MV-4-11 (cell line): Measurements from ENCODE around the gene PEAR1.

Source experiments
- DNase-seq: peaks from one replicate; lab custom pipeline; 2025; lab: John Stamatoyannopoulos, UW

Gene PEAR1

GRCh38 chr1:156939786-156940334 lies 46.3 kb downstream of the PEAR1 start:
- no peak for DNase-seq

- DNase-seq, result no peak
Observed at GRCh38 chr1:156941675-156942074, 48.2 kb downstream of the PEAR1 start.

DNA sequence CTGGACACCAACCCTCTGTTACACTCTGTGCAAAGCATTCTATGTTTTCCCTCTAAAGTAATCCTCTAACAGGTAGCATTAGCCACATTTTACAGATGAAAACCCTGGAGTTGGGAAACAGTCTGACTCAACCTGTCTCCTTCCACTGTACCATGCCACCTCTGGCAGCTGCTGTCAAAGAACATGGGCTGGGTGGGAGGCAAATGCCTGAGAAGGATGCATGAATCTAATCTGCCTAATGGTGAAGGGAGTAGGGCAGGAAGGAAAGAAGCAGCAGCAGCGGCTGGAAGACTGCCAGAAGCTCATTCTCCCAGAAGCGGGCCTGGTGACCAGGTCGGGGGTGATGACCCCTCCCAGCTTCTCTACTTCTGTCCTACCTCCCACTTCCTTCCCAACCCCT lies 48.7 kb downstream of the PEAR1 start:
- no peak for DNase-seq

GRCh38 chr1:156942576-156942975 lies 49.1 kb downstream of the PEAR1 start:
- DNase-seq, result no peak

- no peak for DNase-seq
Observed at GRCh38 chr1:156943756-156944155, 50.2 kb downstream of the PEAR1 start.

- no peak for DNase-seq
Observed at GRCh38 chr1:156944268-156944667, 50.8 kb downstream of the PEAR1 start.

GRCh38 chr1:156944848-156945247 lies 51.3 kb downstream of the PEAR1 start:
- DNase-seq, result no peak

DNA sequence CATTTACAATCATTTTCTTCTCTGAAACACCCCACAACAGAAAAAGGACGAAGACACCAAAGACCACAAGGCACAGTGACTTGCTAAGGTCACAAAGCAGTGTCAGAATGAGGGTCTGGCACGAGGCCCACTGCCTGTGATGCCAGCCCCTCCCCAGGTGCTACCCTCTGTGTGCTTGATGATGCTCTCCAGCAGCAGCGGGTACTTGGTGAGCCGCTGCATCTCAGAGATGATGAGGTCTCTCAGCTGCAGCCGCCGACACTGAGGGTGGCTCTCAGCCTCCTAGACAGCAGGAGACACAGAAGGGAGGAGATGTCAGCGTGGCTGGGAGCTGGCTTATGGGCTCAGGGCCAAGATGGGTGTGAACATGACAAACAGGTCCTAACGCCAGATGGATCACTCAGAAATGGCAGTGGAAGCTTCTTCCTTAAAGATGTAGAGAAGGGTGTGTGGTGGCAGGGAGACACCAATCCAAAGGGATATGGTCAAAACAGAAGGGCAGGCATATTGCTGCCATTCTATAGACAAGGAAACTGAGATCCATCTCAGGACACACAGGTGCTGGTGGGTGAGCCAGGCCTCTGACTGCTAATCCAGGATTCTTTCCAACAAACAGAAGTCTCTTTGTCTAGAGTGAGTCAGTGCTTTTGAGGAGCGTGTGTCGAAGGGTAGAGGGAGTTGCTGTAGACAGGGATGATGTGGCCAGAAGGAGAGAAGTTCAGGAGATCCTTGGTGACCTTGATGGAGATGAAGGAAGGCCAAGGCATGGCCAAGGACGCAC lies 52.6 kb downstream of the PEAR1 start:
- no peak for DNase-seq

- no peak for DNase-seq
Observed at GRCh38 chr1:156947127-156947526, 53.6 kb downstream of the PEAR1 start.

DNA sequence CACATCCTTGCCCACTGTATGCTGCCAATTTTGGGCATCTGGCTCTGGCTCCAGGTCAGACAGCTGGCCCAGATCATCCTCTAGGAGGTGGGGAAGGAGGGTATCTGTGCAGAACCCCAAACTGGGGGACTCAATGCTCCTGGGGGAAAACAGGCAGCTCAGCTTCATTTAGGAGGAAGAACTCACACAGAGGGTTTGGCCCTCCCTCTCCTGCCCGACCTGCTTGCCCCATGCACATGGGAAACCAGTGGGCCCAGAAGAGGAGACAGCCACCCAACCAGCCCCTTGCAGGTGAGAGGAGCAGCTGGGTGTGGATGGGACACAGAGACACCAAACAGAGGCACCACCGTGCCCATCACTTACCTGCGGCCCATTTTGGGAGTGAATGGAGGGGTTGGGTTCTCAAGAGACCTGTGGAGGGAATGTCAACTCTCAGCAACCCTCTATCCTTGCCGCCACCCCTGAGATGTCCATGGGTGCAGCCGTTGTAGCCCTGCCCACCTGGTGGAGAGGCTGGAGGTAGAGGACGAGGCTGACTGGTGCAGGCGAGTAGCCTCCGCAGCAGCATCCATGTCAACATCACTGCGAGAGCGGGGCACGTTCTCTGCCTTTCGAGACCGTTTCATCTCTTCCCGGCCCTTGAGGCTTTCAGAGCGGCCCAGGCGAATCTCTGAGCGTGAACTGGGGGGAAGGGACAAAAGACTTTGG lies 54.5 kb downstream of the PEAR1 start:
- no peak for DNase-seq

- no peak for DNase-seq
Observed at GRCh38 chr1:156948708-156949107, 55.2 kb downstream of the PEAR1 start.

DNA sequence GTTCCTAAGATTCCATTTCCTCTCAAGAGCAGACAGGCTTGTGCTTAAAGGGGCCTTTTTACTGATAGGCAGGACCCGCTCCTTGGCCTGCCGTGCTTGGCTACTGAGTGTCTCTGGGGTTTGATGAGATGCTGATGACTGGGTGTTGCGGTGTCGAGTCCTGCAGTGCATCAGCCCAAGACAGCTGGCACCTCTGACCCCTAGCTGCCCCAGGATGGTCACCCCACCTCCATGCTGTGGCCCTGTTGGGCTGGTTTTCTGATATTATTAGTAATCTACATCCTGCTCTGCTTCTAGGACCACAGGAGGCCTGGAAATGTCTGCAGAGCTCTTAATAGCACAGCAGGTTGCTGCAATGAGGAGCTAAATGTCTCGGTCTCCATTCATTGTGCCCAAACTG lies 55.6 kb downstream of the PEAR1 start:
- no peak for DNase-seq

GRCh38 chr1:156951371-156951770 lies 57.9 kb downstream of the PEAR1 start:
- no peak for DNase-seq

GRCh38 chr1:156953571-156953970 lies 60.1 kb downstream of the PEAR1 start:
- DNase-seq, result no peak

DNA sequence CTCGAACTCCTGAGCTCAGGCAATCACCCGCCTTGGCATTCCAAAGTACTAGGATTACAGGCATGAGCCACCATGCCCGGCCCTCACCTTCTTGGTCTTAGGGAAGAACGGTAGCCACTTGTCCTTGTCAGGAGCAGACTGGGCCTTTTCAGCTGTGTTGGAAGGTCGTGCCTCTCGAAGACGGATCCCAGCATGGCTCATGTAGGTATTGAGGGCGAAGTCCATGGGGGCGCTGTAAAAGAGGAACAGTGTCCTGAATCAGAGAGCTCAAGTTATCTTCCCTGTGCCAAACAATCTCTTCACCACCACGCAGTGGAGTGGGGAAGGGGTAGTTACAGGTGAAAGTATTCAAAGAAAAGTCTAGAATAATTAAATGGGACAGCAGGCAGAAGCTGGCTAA lies 62.8 kb downstream of the PEAR1 start:
- DNase-seq, result no peak

- no peak for DNase-seq
Observed at GRCh38 chr1:156957634-156958033, 64.1 kb downstream of the PEAR1 start.

DNA sequence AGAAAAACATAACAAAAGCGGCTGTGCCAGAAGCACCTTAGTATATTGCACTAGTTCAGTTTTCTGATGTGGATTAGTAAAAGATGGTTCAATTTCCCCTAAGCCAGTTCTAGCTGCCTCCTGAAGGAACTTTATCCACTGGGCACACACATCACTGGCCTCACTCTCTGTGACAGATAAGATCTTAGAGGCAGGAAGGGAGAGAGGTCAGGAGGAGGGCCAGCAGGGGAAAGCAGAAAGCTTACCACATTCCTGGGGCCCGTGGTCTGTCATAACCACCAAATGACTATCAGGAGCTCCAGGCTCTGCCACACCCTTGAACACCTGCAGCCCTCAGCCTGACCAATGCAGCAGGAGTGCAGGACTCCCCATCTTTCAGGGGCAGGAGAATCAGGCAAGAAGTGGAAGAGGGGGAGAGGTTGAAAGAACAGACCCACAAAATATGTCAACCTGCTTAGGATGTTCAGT lies 64.8 kb downstream of the PEAR1 start:
- DNase-seq, result no peak

DNA sequence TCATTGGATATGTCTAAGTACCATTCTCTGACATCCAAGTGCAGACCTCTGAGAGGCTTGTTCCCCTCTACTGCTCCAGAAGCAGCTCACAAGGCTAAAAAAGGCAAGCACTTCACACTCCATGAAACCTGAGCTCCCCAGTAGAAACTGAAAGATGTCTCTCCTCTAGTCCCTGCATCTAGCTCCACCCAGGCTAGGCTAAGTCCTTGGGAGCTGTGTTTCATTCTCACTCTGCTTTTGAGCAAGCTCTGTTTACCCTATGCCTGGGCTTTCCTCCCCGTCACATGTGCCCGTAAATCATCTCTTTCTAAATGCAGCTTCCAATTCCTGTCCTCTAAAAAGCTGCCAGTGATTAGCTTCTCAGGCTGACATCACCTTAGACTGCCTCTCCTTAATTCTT lies 65.9 kb downstream of the PEAR1 start:
- peak; percentile 26 for DNase-seq

- no peak for DNase-seq
Observed at GRCh38 chr1:156959925-156960324, 66.4 kb downstream of the PEAR1 start.

DNA sequence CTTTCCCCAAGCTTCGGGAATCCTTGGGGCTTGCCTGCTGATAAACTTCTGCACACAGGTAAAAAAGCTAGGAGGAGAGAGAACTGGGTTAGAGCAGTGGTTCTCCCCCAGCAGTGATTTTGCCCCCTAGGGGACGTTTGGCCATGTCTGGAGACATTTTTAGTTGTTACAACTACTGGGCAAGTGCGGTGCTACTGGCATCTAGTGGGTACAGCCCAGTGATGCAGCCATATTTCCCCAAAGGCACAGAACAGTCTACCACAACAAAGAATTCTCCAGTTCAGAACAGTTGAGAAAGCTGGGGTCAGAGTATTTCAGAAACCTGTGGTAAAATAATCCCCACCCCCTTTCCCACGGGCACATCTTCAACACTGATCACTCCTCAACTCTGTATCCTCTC lies 68.2 kb downstream of the PEAR1 start:
- DNase-seq, result peak; percentile 44

- peak; percentile 71 for DNase-seq
Observed at GRCh38 chr1:156963621-156964020, 70.1 kb downstream of the PEAR1 start.

GRCh38 chr1:156964441-156964840 lies 70.9 kb downstream of the PEAR1 start:
- DNase-seq, result no peak
